ENCODE results near the gene JPH4. TPM values are rescaled to one million over a fixed set of nuclear protein-coding genes. Genes with fewer than 3 reads are reported as not detected.

The JPH4 gene
- total RNA-seq, 1 experiment from 2014 or later: 6.8 TPM

DNA sequence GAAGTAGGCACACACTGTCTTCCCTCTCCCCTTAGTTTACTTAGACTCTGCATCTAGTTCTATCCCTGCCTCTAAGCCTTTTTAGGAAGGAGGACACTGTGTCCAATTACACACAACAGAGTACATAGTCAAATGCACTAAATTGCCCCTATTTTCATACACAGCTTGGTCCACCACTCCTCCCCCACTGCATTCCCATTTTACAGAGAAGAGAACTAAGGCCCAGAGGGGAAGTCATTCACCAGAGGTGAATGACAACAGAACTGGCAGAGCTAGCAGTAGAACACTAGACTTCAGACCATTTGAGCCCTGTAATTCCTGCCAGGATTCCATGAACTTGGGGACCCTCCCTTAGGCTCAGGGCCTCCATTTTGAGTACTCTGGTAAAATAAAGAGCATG, 1.1 kb upstream of the JPH4 start:
- H2BK5ac ChIP-seq (ENCODE audit: insufficient read length, low read length): no peak overlapping the region
- H3T11ph ChIP-seq (ENCODE audit: low read length): no peak overlapping the region
- H3K27ac Mint-ChIP-seq: peak overlapping the region in 1 of 3 experiments; percentile 63; a peak in 1 of 7 replicates
- H3K14ac ChIP-seq (ENCODE audit: insufficient read depth, low read length): no peak overlapping the region
- H3K4me2 ChIP-seq (ENCODE audit: insufficient read depth, insufficient read length, low read length): no peak overlapping the region
- TF ChIP-seq, protein P1, sequence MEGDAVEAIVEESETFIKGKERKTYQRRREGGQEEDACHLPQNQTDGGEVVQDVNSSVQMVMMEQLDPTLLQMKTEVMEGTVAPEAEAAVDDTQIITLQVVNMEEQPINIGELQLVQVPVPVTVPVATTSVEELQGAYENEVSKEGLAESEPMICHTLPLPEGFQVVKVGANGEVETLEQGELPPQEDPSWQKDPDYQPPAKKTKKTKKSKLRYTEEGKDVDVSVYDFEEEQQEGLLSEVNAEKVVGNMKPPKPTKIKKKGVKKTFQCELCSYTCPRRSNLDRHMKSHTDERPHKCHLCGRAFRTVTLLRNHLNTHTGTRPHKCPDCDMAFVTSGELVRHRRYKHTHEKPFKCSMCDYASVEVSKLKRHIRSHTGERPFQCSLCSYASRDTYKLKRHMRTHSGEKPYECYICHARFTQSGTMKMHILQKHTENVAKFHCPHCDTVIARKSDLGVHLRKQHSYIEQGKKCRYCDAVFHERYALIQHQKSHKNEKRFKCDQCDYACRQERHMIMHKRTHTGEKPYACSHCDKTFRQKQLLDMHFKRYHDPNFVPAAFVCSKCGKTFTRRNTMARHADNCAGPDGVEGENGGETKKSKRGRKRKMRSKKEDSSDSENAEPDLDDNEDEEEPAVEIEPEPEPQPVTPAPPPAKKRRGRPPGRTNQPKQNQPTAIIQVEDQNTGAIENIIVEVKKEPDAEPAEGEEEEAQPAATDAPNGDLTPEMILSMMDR (conservative IDR thresholded peaks at IDR 0.05): no peak
- no peak overlapping the region for H3K27ac ChIP-seq (ENCODE audit: insufficient read length, low read depth, low read length)
- no peak for DNase-seq
- H2AFZ ChIP-seq (ENCODE audit: low read length): no peak overlapping the region
- no peaks in the 10 kb centered on the region for H3K9me3 ChIP-seq (ENCODE audit: control insufficient read depth, low read depth, low read length)
- no peak overlapping the region for H2BK120ac ChIP-seq (ENCODE audit: low read depth, low read length, poor library complexity, severe bottlenecking)
- no peak overlapping the region for H2BK12ac ChIP-seq (ENCODE audit: insufficient read length, low read depth, low read length)
- no peak overlapping the region for H3K23ac ChIP-seq (ENCODE audit: insufficient read length, low read depth, low read length)
- peaks cover 3% of the 10 kb centered on the region; the same call in 1 of the 2 replicates for H3K4me1 ChIP-seq (ENCODE audit: insufficient read depth, low read length)
- no peak overlapping the region for H3K4ac ChIP-seq (ENCODE audit: low read depth, low read length)
- no peak overlapping the region for H4K8ac ChIP-seq (replicated peaks; ENCODE audit: insufficient read length, low read depth, low read length)
- no peak overlapping the region for H4K5ac ChIP-seq (ENCODE audit: insufficient read length, low read depth, low read length)
- peaks cover 17 to 37% of the 10 kb centered on the region in 2 experiments for H3K4me1 Mint-ChIP-seq
- H3K56ac ChIP-seq (ENCODE audit: insufficient read length, low read depth, low read length): no peak overlapping the region
- peaks cover 0 to 7% of the 10 kb centered on the region in 2 experiments; a peak in 3 of 5 replicates for H3K9me3 Mint-ChIP-seq
- no peak overlapping the region for H2AK5ac ChIP-seq (ENCODE audit: insufficient read length, low read length)
- no peak overlapping the region for H2BK20ac ChIP-seq (ENCODE audit: low read depth, low read length, poor library complexity, severe bottlenecking)
- peaks cover 33% of the 10 kb centered on the region for H3K23me2 ChIP-seq (ENCODE audit: insufficient read length, low read depth, low read length, poor library complexity, severe bottlenecking)
- no peak overlapping the region for H3K9ac ChIP-seq (ENCODE audit: extremely low read depth, insufficient read length, low read length)
- no peak overlapping the region for H2BK15ac ChIP-seq (ENCODE audit: low read depth, low read length)
- H3K18ac ChIP-seq (ENCODE audit: insufficient read length, low read depth, low read length): no peak overlapping the region
- H3K4me3 Mint-ChIP-seq: peak overlapping the region in 1 of 2 experiments; percentile 93; a peak in 2 of 5 replicates
- no peak overlapping the region for H4K91ac ChIP-seq (ENCODE audit: insufficient read length, low read depth, low read length)
- H3K27me3 Mint-ChIP-seq (ENCODE audit: low read depth): peaks cover 66% of the 10 kb centered on the region
- no peaks in the 10 kb centered on the region for H3K79me2 ChIP-seq (ENCODE audit: insufficient read depth, low read length)
- no peaks in the 10 kb centered on the region for H3K79me1 ChIP-seq (ENCODE audit: insufficient read depth, low read depth, low read length, poor library complexity, severe bottlenecking)
- peaks cover 7% of the 10 kb centered on the region; the same call in 1 of the 2 replicates for H3K27me3 ChIP-seq (ENCODE audit: insufficient read depth, low read length)
- H4K20me1 ChIP-seq (ENCODE audit: control insufficient read depth, insufficient read depth, insufficient read length): no peaks in the 10 kb centered on the region
- peaks cover 0 to 8% (median 6%) of the 10 kb centered on the region in 3 experiments; a peak in 4 of 7 replicates for H3K36me3 Mint-ChIP-seq (ENCODE audit: insufficient read depth in 1 of 3, low read depth in 3 of 3)

Measured in H9 (cell line).